GM21381 (cell line): ENCODE results near the gene FCHSD2.
"Not testable (repeated sequence)": the region's sequence is repeated elsewhere in the genome, so short reads cannot be mapped to it uniquely, and the experiment has no call there.

Source experiments
- ATAC-seq: cut with Tn5 transposase; IDR thresholded peaks from one replicate; pipeline ENCODE4 v1.9.1; 2021; ENCODE audit warnings: mild to moderate bottlenecking, moderate library complexity; ENCODE audit not compliant: unreplicated experiment

FCHSD2 gene

GRCh38 chr11:73072935-73073481, 69.1 kb downstream of the FCHSD2 start:
- ATAC-seq, result peak; percentile 65

GRCh38 chr11:73070653-73071052, 71.5 kb downstream of the FCHSD2 start:
- ATAC-seq, result no peak

DNA sequence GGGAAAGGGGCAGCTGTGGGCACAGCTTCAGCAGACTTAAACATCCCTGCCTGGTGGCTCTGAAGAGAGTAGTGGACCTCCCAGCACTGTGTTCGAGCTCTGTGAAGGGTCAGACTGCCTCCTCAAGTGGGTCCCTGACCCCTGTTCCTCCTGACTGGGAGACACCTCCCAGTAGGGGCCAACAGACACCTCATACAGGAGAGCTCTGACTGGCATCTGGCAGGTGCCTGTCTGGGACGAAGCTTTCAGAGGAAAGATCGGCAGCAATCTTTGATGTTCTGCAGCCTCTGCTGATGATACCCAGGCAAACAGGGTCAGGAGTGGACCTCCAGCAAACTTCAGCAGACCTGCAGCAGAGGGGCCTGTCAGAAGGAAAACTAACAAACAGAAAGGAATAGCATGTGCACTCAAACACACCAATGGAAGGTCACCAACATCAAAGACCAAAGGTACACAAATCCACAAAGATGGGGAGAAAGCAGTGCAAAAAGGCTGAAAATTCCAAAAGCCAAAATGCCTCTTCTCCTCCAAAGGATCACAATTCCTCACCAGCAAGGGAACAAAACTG, 80.2 kb downstream of the FCHSD2 start:
- not testable (repeated sequence) for ATAC-seq

DNA sequence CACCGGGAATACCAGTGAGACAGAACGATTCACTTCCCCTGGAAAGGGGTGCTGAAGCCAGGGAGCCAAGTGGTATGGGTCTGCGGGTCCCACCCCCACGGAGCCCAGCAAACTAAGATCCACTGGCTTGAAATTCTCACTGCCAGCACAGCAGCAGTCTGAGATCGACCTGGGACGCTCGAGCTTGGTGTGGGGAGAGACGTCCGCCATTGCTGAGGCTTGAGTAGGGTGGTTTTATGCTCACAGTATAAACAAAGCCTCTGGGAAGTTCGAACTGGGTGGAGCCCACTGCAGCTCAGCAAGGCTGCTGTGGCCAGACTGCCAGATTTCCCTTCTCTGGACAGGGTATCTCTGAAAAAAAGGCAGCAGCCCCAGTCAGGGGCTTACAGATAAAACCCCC, 80.7 kb downstream of the FCHSD2 start:
- ATAC-seq, result not testable (repeated sequence)

DNA sequence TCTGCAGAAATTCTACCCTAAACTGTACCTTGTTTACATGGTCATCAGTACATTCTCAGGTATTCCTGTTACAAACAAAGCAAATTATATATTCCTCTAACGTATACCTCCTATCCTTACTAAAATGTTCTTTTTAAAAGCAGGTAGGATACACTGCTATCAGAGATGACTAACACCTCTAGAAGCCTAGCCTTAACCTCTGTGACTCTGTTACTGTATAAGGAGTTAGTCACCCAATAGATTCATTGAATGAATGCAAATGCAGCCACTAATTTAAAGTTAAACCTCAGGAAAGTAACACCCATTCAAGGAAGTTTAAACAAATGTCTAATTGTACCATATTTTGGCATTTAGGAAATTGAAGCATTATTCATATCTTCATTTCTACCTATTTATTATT, 82.2 kb downstream of the FCHSD2 start:
- no peak for ATAC-seq

DNA sequence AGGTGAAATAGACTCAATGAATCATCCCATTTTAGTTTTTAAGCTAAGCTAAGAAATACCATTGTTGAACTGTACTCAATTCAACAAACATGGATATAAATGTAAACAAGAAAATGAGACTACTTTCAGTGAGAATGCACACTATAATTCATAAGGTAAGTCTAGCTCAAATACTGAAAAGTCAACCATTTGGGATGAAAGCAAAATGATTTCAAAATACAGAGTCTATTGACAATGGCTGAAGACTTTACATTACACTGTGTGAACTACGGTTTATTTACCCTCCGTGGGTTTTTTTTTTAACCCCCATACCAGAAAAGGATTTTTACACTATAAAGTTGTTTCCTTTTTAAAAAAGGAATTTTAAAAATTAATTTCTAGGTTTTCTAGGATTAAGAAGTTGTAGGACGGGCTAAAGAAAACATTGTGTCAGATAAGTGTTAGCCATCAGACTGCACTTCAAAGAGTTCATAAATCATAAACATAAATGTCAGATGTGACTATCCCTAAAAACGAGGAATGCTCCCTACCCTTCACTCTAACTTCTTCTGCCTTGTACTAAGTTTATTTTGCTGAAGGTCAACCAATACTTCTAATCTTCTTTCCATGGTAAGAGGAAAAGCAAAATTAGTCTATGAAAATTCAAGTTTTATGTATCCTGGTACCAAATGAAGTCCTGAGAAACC, 83.0 kb downstream of the FCHSD2 start:
- ATAC-seq, result no peak

DNA sequence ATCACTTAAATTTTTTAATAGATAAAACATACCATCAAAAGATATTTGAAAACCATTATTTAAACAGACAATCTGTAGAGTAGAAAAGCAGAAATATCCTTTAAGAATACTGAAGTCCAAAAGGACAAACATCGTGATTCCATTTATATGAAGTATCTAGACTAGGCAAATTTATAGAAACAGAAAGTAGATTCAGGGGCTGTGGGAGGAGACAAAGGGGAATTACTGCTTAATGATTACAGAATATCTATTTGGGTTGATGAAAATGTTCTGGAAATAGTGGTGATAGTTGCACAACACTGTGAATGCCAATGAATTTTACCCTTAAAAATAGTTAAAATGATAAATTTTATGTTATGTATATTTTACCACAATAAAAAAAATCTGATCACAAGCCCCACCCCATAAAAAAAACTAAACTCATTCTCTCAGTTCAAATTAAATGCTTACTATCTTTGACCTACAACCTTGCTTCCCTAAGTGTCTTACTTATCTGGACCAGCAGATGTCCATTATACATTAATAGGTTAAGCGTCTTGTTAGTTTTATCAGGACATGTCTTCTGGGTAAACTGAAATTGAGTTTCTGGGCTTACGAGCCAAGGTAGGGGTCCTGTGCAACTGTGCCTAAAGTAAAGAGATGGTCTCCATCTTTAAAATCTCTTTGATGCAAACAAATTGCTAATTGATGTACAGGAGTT, 86.3 kb downstream of the FCHSD2 start:
- ATAC-seq, result no peak

GRCh38 chr11:73055002-73055401, 87.1 kb downstream of the FCHSD2 start:
- no peak for ATAC-seq

- ATAC-seq, result no peak
These were observed 88.2 kb downstream of the FCHSD2 start for GRCh38 chr11:73053964-73054363.

- ATAC-seq, result peak; percentile 6
These were observed 93.7 kb downstream of the FCHSD2 start for GRCh38 chr11:73048446-73048845.

- peak; percentile 70 for ATAC-seq
These were observed 94.2 kb downstream of the FCHSD2 start for GRCh38 chr11:73047773-73048371.

GRCh38 chr11:73040046-73040445, 102.1 kb downstream of the FCHSD2 start:
- no peak for ATAC-seq

DNA sequence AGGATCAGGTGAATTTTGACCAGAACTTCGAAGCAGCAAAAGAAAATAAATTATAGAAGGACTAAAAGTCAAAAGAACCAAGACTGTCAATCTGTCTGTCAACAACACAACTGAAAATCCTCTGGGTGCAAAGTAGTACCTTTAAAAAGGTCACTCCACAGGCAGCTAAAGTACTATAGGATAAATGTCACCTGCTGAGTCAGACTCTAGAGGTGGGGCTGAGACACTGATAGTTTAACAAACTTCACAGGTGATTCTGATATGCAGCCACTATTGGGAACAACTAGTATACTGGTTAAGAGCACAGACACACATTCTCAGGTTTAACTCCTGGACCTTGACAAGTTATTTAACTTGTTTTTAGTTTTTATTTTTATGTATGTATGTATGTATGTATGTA, 107.3 kb downstream of the FCHSD2 start:
- ATAC-seq, result no peak

- no peak for ATAC-seq
These were observed 107.8 kb downstream of the FCHSD2 start for GRCh38 chr11:73034331-73034730.

GRCh38 chr11:73030130-73030529, 112.0 kb downstream of the FCHSD2 start:
- no peak for ATAC-seq

DNA sequence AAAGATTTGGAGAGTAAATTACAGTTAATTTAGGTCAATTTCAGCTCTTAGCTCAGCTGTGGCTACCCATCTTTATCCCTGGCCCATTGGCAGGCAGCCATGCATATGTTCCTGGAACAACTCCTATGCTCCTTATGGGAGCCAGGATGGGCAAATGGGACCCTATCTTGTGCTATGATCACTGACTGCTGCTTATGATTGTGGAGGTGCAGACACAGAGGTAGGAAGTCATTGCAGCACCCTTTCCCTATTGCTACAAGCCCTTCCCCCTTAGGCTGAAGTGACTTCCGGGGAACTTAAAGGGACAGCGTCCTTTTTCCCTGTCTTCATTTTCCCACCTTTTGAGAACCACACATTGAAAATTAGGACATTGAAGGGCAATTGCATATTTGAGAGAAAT, 112.7 kb downstream of the FCHSD2 start:
- ATAC-seq, result no peak

DNA sequence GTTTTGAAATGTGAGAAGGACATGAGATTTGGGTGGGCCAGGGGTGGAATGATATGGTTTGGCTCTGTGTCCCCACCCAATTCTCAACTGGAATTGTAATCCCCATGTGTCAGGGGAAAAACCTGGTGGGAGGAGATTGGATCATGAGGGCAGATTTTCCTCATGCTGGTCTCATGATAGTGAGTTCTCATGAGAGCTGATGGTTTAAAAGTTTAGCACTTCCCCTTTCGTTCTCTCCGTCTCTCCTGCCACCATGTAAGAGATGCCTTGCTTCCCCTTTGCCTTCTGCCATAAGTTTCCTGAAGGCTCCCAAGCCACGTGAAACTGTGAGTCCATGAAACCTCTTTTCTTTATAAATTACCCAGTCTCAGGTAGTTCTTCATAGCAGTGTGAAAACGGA, 113.5 kb downstream of the FCHSD2 start:
- ATAC-seq, result no peak

- not testable (repeated sequence) for ATAC-seq
These were observed 114.3 kb downstream of the FCHSD2 start for GRCh38 chr11:73027840-73028239.

GRCh38 chr11:73024639-73025038, 117.5 kb downstream of the FCHSD2 start:
- ATAC-seq, result no peak

- ATAC-seq, result no peak
These were observed 122.1 kb downstream of the FCHSD2 start for GRCh38 chr11:73019996-73020395.

- ATAC-seq, result no peak
These were observed 122.7 kb downstream of the FCHSD2 start for GRCh38 chr11:73019449-73019848.

DNA sequence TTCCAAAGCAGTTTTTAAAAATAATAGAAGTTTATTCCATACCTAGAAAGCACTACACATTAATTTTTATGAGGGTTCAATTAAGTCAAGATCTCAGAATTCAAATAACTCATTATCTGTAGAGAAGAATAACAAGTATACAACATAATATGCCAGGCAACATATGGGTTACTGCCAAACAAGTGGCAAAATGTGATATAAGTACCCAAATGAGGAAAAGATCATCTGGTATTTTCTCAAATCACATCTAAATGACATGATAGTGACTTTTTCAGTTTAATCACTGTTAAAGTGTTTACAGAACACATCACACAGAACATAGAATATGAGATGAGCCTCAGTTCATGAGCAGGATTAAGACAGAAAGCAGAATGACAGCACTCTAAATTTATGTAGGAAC, 123.3 kb downstream of the FCHSD2 start:
- no peak for ATAC-seq
